DND-41 (cell line): Measurements from ENCODE around the gene SLC35F2.

Experiments
- CTCF ChIP-seq: IDR thresholded peaks from 2 replicates; pipeline ENCODE4 v1.5.1; 2012; ENCODE audit warnings: borderline replicate concordance, low read length, moderate library complexity, mild to moderate bottlenecking; ENCODE audit not compliant: poor library complexity, severe bottlenecking; ENCODE audit errors: extremely low read depth
- EZH2 ChIP-seq: IDR thresholded peaks from 3 replicates; pipeline ENCODE4 v1.6.1; 2012; ENCODE audit warnings: borderline replicate concordance, low read depth, mild to moderate bottlenecking, moderate library complexity, low read length, inconsistent platforms; ENCODE audit not compliant: severe bottlenecking

GRCh38 chr11:107776062-107776461 lies 82.5 kb downstream of the SLC35F2 start:
- TF ChIP-seq CTCF (no peak), EZH2 (no peak)
